Natural killer cell (primary cell): ENCODE data around the gene HSF2BP. TPM values are rescaled to one million over a fixed set of nuclear protein-coding genes. Genes with fewer than 3 reads are reported as not detected.

ENCODE experiments used
- ATAC-seq, 3 donors: fragments of 150-1000 bp in 2 of 3; fragments of 200-7000 bp in 1 of 3; cut with Tn5 transposase; 1 replicate in 1 of 3; 2 replicates in 2 of 3; pipeline ENCODE4 v1.10.0; 2021; ENCODE audit warnings: mild to moderate bottlenecking in 2 of 3, moderate library complexity in 2 of 3
- DNase-seq, 2 donors: peaks; one replicate each; pipeline versions ENCODE4 v3.0.0 to v3.0.0-alpha.2; 2013 to 2021; ENCODE audit warnings: mixed read lengths in 1 of 2
- H3K27ac ChIP-seq: one replicate; pipeline ENCODE4 v1.5.1; 2013; ENCODE audit warnings: mild to moderate bottlenecking, low read length
- H3K27me3 ChIP-seq: one replicate; pipeline ENCODE4 v1.6.1; 2013; ENCODE audit warnings: low read length; ENCODE audit not compliant: control insufficient read depth, insufficient read depth
- H3K36me3 ChIP-seq: one replicate; pipeline ENCODE4 v1.6.1; 2013; ENCODE audit warnings: low read length; ENCODE audit not compliant: control insufficient read depth, insufficient read depth
- H3K4me1 ChIP-seq: one replicate; pipeline ENCODE4 v1.6.1; 2013; ENCODE audit warnings: low read length; ENCODE audit not compliant: control insufficient read depth, insufficient read depth
- H3K4me3 ChIP-seq: one replicate; pipeline ENCODE4 v1.5.1; 2013; ENCODE audit warnings: low read length
- H3K9me3 ChIP-seq: one replicate; pipeline ENCODE4 v1.6.1; 2013; ENCODE audit warnings: low read length; ENCODE audit not compliant: control insufficient read depth, insufficient read depth
- H3K27ac Mint-ChIP-seq, 2 donors: one replicate each; pipeline ENCODE4 v1.8.0; 2022; ENCODE audit warnings: mild to moderate bottlenecking in 2 of 2, mixed read lengths in 2 of 2, moderate library complexity in 1 of 2
- H3K27me3 Mint-ChIP-seq, 2 donors: one replicate each; pipeline ENCODE4 v1.8.0; 2022; ENCODE audit warnings: low read depth in 2 of 2, mixed read lengths in 2 of 2
- H3K36me3 Mint-ChIP-seq: one replicate; pipeline ENCODE4 v1.8.0; 2022; ENCODE audit warnings: mixed read lengths
- H3K4me1 Mint-ChIP-seq, 2 donors: one replicate each; pipeline ENCODE4 v1.8.0; 2022; ENCODE audit warnings: mixed read lengths in 2 of 2
- H3K4me3 Mint-ChIP-seq: one replicate; pipeline ENCODE4 v1.8.0; 2022; ENCODE audit warnings: mild to moderate bottlenecking, moderate library complexity, mixed read lengths
- H3K9me3 Mint-ChIP-seq, 2 donors: one replicate each; pipeline ENCODE4 v1.8.0; 2022; ENCODE audit warnings: mixed read lengths in 2 of 2
- WGBS: methylation state at CpG from one replicate; pipeline ENCODE4 v1.1.7; 2013; ENCODE audit warnings: missing lambda C conversion rate; ENCODE audit not compliant: insufficient coverage; 5-methylcytosine and 5-hydroxymethylcytosine counted together
- intact Hi-C: fragments of 100-400 bp; cut with micrococcal nuclease; formaldehyde crosslinking; loops from one replicate; pipeline ENCODE4 v1.14.2; 2022
- total RNA-seq, 4 donors: library from RNA; stranded (reverse); fragments of 120-200 nt in 1 of 4; gene quantifications; one replicate each; pipeline versions ENCODE4 v1.2.3 to v1.2.4, GENCODE V29; 2013 to 2022
- TF ChIP-seq, protein P1 (sequence below): fragments of 200-600 bp; IDR thresholded peaks from one replicate; pipeline ENCODE4 v1.8.0; 2022; ENCODE audit warnings: antibody characterized with exemption

Gene HSF2BP
- total RNA-seq, 3 donors from 2014 or later (not counting 1 experiment from before 2014, with no cell fraction given): 0.33 to 0.39 TPM; not detected in 1

DNA sequence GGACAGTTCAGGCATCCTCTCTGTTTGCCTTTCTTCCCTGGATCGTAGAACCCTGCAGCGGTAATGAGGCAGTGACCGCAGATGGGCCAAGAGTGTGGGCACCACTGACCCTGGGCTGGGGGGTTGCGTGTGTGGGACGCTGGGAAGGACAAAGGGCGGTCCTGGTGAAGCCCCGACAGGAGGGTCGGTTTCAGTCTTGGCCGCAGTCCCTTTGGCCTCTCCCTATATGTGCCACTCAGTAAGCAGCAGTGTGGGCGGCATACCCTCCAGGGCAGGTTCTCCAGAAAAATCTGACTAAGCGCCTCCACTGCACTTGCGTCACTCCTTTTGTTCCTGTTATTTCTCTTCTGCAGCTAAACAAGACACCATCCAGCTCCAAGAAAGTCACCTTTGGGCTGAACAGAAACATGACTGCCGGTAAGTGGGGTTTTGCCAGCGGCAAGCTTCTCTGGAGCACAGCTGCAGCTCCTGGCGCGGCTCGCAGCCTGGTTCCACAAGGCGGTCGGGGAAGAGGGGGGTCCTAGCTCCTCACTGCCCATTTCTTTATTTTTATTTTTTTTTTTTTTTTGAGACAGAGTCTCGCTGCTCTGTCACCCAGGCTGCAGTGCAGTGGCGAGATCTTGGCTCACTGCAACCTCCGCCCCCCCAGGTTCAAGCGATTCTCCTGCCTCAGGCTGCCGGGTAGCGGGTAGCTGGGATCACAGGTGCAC lies 32.0 kb upstream of the HSF2BP start:
- H3K4me1 ChIP-seq: no peaks in the 10 kb centered on the region
- intact Hi-C loops: no loop called here
- Mint-ChIP-seq H3K9me3 (no peaks in the 10 kb centered on the region), H3K27ac (no peak overlapping the region), H3K4me3 (no peak overlapping the region), H3K36me3 (peaks cover 7% of the 10 kb centered on the region), H3K27me3 (no peaks in the 10 kb centered on the region), H3K4me1 (peaks cover 0 to 5% of the 10 kb centered on the region in 2 donors)
- H3K9me3 ChIP-seq: no peaks in the 10 kb centered on the region
- H3K4me3 ChIP-seq: no peak overlapping the region
- no peak for DNase-seq
- H3K27ac ChIP-seq: no peak overlapping the region
- 97% methylated on average over 25 of the region's 25 CpGs for WGBS
- H3K36me3 ChIP-seq: peaks cover 64% of the 10 kb centered on the region
- no peaks in the 10 kb centered on the region for H3K27me3 ChIP-seq
- no peak for ATAC-seq
- TF ChIP-seq, protein P1, sequence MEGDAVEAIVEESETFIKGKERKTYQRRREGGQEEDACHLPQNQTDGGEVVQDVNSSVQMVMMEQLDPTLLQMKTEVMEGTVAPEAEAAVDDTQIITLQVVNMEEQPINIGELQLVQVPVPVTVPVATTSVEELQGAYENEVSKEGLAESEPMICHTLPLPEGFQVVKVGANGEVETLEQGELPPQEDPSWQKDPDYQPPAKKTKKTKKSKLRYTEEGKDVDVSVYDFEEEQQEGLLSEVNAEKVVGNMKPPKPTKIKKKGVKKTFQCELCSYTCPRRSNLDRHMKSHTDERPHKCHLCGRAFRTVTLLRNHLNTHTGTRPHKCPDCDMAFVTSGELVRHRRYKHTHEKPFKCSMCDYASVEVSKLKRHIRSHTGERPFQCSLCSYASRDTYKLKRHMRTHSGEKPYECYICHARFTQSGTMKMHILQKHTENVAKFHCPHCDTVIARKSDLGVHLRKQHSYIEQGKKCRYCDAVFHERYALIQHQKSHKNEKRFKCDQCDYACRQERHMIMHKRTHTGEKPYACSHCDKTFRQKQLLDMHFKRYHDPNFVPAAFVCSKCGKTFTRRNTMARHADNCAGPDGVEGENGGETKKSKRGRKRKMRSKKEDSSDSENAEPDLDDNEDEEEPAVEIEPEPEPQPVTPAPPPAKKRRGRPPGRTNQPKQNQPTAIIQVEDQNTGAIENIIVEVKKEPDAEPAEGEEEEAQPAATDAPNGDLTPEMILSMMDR: no peak

DNA sequence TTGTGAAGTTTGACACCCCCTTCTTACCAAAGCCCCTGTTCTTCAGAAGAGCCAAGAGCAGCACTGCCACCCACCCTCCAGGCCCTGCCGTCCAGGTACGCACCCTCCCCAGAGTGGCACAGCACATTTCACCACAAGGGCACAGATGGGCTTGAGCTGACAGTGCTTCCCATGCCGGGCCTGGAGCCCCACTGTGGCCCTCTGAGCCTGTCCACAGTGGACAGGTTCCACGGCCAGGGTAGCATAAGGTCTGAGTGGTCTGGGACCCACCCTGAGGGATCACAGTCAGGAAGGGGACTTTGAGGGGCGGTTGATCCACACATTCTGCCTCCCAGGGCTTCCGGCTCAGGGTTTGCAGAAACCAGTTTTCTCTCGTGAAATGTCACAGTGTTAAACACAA lies 31.1 kb upstream of the HSF2BP start:
- peaks cover 8% of the 10 kb centered on the region for H3K36me3 Mint-ChIP-seq
- H3K4me3 ChIP-seq: no peak overlapping the region
- H3K27me3 Mint-ChIP-seq: no peaks in the 10 kb centered on the region
- intact Hi-C loops: no loop called here
- H3K9me3 ChIP-seq: no peaks in the 10 kb centered on the region
- H3K4me3 Mint-ChIP-seq: no peak overlapping the region
- H3K27ac ChIP-seq: no peak overlapping the region
- no peaks in the 10 kb centered on the region for H3K9me3 Mint-ChIP-seq
- WGBS: 92% methylated on average over 7 of the region's 7 CpGs
- no peaks in the 10 kb centered on the region for H3K4me1 ChIP-seq
- no peaks in the 10 kb centered on the region for H3K27me3 ChIP-seq
- H3K27ac Mint-ChIP-seq: no peak overlapping the region
- peaks cover 0 to 5% of the 10 kb centered on the region in 2 donors for H3K4me1 Mint-ChIP-seq
- ATAC-seq (no peak), DNase-seq (no peak)
- TF ChIP-seq, protein P1: no peak
- peaks cover 67% of the 10 kb centered on the region for H3K36me3 ChIP-seq

DNA sequence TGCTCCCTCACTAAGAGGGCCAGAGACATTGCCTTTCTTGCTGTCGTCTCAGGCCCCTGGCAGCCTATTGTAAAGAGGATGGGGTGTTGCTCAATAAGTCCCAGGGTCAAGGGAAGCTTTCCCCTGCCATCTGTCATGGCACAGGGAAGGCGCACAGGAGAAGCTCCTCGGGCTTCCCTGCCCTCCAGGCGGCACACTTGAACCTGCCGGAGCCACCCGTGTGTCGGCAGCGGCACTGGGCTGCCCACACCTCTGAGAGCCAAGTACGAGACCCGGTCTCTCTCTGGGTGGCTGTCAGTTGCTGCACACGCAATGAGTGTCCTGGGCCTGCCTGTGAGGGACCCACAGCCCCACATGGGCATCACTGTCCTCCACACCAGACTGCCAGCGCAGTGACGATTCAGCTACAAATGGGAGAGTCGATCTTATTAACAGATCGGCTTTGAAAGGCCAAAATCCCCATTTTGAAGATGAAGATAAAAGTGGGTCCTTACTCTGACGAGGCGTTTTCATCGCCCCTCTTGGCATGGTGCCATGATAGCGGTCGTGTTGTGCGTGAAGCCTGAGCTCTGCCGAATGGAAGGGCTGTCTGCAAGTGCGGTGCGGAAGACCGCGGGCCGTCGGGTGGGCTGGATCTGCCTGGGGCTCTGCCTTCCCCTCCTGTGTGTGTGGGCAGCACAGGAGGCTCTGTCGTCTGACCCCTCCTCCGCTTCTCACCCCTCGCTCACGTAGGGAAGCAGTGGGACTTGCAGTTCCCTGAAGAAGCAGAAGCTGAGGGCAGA lies 30.5 kb upstream of the HSF2BP start:
- Mint-ChIP-seq H3K4me3 (no peak overlapping the region), H3K4me1 (peaks cover 0 to 5% of the 10 kb centered on the region in 2 donors), H3K27me3 (no peaks in the 10 kb centered on the region), H3K36me3 (peaks cover 14% of the 10 kb centered on the region), H3K27ac (no peak overlapping the region), H3K9me3 (no peaks in the 10 kb centered on the region)
- Histone ChIP-seq H3K4me1 (no peaks in the 10 kb centered on the region), H3K9me3 (no peaks in the 10 kb centered on the region), H3K4me3 (no peak overlapping the region), H3K36me3 (peaks cover 67% of the 10 kb centered on the region), H3K27me3 (no peaks in the 10 kb centered on the region), H3K27ac (no peak overlapping the region)
- TF ChIP-seq, protein P1: no peak
- intact Hi-C loops: no loop called here
- DNase-seq (no peak), ATAC-seq (no peak)
- WGBS: 95% methylated on average over 32 of the region's 32 CpGs
